ENCODE measurements around the gene SCGN.

Gene SCGN

GRCh38 chr6:25732468-25733198 is 80.6 kb downstream of the SCGN start:
- H3K9ac ChIP-seq (ENCODE audit: low read length) = no peak overlapping the region
- peaks cover 1% of the 10 kb centered on the region for H3K9me3 ChIP-seq (ENCODE audit: insufficient read depth, low read depth, low read length)
- no peak overlapping the region for H3K14ac ChIP-seq (ENCODE audit: low read length)
- H3K4me3 ChIP-seq (ENCODE audit: low read depth, low read length) = no peak overlapping the region
- no peak overlapping the region for H2AFZ ChIP-seq (ENCODE audit: insufficient read depth, low read length, poor library complexity)
- H2BK120ac ChIP-seq (ENCODE audit: insufficient read depth, low read length, poor library complexity) = no peak overlapping the region
- no peak overlapping the region for H2BK5ac ChIP-seq (ENCODE audit: low read depth, low read length, poor library complexity)
- no peak overlapping the region for H2BK12ac ChIP-seq (ENCODE audit: low read length)
- H4K91ac ChIP-seq (ENCODE audit: low read depth, low read length) = no peak overlapping the region
- H3K79me1 ChIP-seq (ENCODE audit: low read length) = no peaks in the 10 kb centered on the region
- no peaks in the 10 kb centered on the region for H3K79me2 ChIP-seq (ENCODE audit: control insufficient read depth, insufficient read depth, low read length, poor library complexity)
- no peaks in the 10 kb centered on the region for H3K36me3 ChIP-seq (ENCODE audit: control insufficient read depth in 1 of 2, insufficient read depth in 2 of 2, low read length in 2 of 2)
- no peak overlapping the region for H3K4ac ChIP-seq (ENCODE audit: low read depth, low read length)
- H3K4me1 ChIP-seq (ENCODE audit: control insufficient read depth in 1 of 2, insufficient read depth in 2 of 2, low read length in 2 of 2) = no peaks in the 10 kb centered on the region
- H4K8ac ChIP-seq (ENCODE audit: low read depth, low read length) = no peak overlapping the region
- H2AK5ac ChIP-seq (ENCODE audit: low read length) = no peak overlapping the region
- no peaks in the 10 kb centered on the region for H3K27me3 ChIP-seq (ENCODE audit: insufficient read depth, low read length)
- H3K4me2 ChIP-seq (ENCODE audit: low read length) = no peak overlapping the region
- no CpG with 5 or more reads among the region's 30 CpGs for WGBS (ENCODE audit: extremely low coverage, insufficient coverage, insufficient read length)
- H4K12ac ChIP-seq (ENCODE audit: low read depth, low read length) = no peak overlapping the region
- H3K18ac ChIP-seq (ENCODE audit: low read length) = no peak overlapping the region
- peak; percentile 25 to 42 for DNase-seq
- no peak overlapping the region for H3K27ac ChIP-seq (ENCODE audit: low read depth, low read length)
- H3K23ac ChIP-seq (ENCODE audit: low read length) = no peak overlapping the region

GRCh38 chr6:25735261-25735660 is 83.2 kb downstream of the SCGN start:
- H3K4me2 ChIP-seq (ENCODE audit: low read length) = no peak overlapping the region
- H2BK5ac ChIP-seq (ENCODE audit: low read depth, low read length, poor library complexity) = no peak overlapping the region
- no peaks in the 10 kb centered on the region for H3K36me3 ChIP-seq (ENCODE audit: control insufficient read depth in 1 of 2, insufficient read depth in 2 of 2, low read length in 2 of 2)

GRCh38 chr6:25743868-25744267 is 91.9 kb downstream of the SCGN start:
- H2BK12ac ChIP-seq (ENCODE audit: low read length) = no peak overlapping the region
- DNase-seq = no peak
- no peak overlapping the region for H2AK5ac ChIP-seq (ENCODE audit: low read length)
- no peak overlapping the region for H3K23ac ChIP-seq (ENCODE audit: low read length)
- no peak overlapping the region for H4K8ac ChIP-seq (ENCODE audit: low read depth, low read length)
- no peak overlapping the region for H3K14ac ChIP-seq (ENCODE audit: low read length)
- H3K4ac ChIP-seq (ENCODE audit: low read depth, low read length) = no peak overlapping the region
- no peak overlapping the region for H3K27ac ChIP-seq (ENCODE audit: low read depth, low read length)
- H3K79me1 ChIP-seq (ENCODE audit: low read length) = no peaks in the 10 kb centered on the region
- H2BK5ac ChIP-seq (ENCODE audit: low read depth, low read length, poor library complexity) = no peak overlapping the region
- H3K9me3 ChIP-seq (ENCODE audit: insufficient read depth, low read depth, low read length) = no peaks in the 10 kb centered on the region
- H3K27me3 ChIP-seq (ENCODE audit: insufficient read depth, low read length) = no peaks in the 10 kb centered on the region
- H3K9ac ChIP-seq (ENCODE audit: low read length) = no peak overlapping the region
- no peak overlapping the region for H3K4me2 ChIP-seq (ENCODE audit: low read length)
- H3K18ac ChIP-seq (ENCODE audit: low read length) = no peak overlapping the region
- H3K4me3 ChIP-seq (ENCODE audit: low read depth, low read length) = no peak overlapping the region
- H2AFZ ChIP-seq (ENCODE audit: insufficient read depth, low read length, poor library complexity) = no peak overlapping the region
- no peak overlapping the region for H4K12ac ChIP-seq (ENCODE audit: low read depth, low read length)
- H3K4me1 ChIP-seq (ENCODE audit: control insufficient read depth in 1 of 2, insufficient read depth in 2 of 2, low read length in 2 of 2) = no peaks in the 10 kb centered on the region
- no peaks in the 10 kb centered on the region for H3K79me2 ChIP-seq (ENCODE audit: control insufficient read depth, insufficient read depth, low read length, poor library complexity)
- H2BK120ac ChIP-seq (ENCODE audit: insufficient read depth, low read length, poor library complexity) = no peak overlapping the region
- no peaks in the 10 kb centered on the region for H3K36me3 ChIP-seq (ENCODE audit: control insufficient read depth in 1 of 2, insufficient read depth in 2 of 2, low read length in 2 of 2)
- H4K91ac ChIP-seq (ENCODE audit: low read depth, low read length) = no peak overlapping the region

More at GRCh38 chr6:25735261-25735660, 83.2 kb downstream of the SCGN start:
- Histone ChIP-seq H3K23ac (ENCODE audit: low read length) (no peak overlapping the region), H2AFZ (ENCODE audit: insufficient read depth, low read length, poor library complexity) (no peak overlapping the region), H4K12ac (ENCODE audit: low read depth, low read length) (no peak overlapping the region), H2AK5ac (ENCODE audit: low read length) (no peak overlapping the region), H3K4me1 (ENCODE audit: control insufficient read depth in 1 of 2, insufficient read depth in 2 of 2, low read length in 2 of 2) (no peaks in the 10 kb centered on the region), H3K14ac (ENCODE audit: low read length) (no peak overlapping the region), H4K8ac (ENCODE audit: low read depth, low read length) (no peak overlapping the region), H3K27ac (ENCODE audit: low read depth, low read length) (no peak overlapping the region), H3K9me3 (ENCODE audit: insufficient read depth, low read depth, low read length) (peaks cover 1% of the 10 kb centered on the region), H2BK12ac (ENCODE audit: low read length) (no peak overlapping the region), H3K79me1 (ENCODE audit: low read length) (no peaks in the 10 kb centered on the region), H4K91ac (ENCODE audit: low read depth, low read length) (no peak overlapping the region), H3K79me2 (ENCODE audit: control insufficient read depth, insufficient read depth, low read length, poor library complexity) (no peaks in the 10 kb centered on the region), H3K27me3 (ENCODE audit: insufficient read depth, low read length) (no peaks in the 10 kb centered on the region), H3K9ac (ENCODE audit: low read length) (no peak overlapping the region), H3K4me3 (ENCODE audit: low read depth, low read length) (no peak overlapping the region), H3K18ac (ENCODE audit: low read length) (no peak overlapping the region), H2BK120ac (ENCODE audit: insufficient read depth, low read length, poor library complexity) (no peak overlapping the region), H3K4ac (ENCODE audit: low read depth, low read length) (no peak overlapping the region)
- no peak for DNase-seq

- Histone ChIP-seq H3K27me3 (ENCODE audit: insufficient read depth, low read length) (no peaks in the 10 kb centered on the region), H4K91ac (ENCODE audit: low read depth, low read length) (no peak overlapping the region), H3K9ac (ENCODE audit: low read length) (no peak overlapping the region), H4K12ac (ENCODE audit: low read depth, low read length) (no peak overlapping the region), H3K4me1 (ENCODE audit: control insufficient read depth in 1 of 2, insufficient read depth in 2 of 2, low read length in 2 of 2) (no peaks in the 10 kb centered on the region), H2BK12ac (ENCODE audit: low read length) (no peak overlapping the region), H3K4ac (ENCODE audit: low read depth, low read length) (no peak overlapping the region), H3K23ac (ENCODE audit: low read length) (no peak overlapping the region), H3K14ac (ENCODE audit: low read length) (no peak overlapping the region), H3K79me2 (ENCODE audit: control insufficient read depth, insufficient read depth, low read length, poor library complexity) (no peaks in the 10 kb centered on the region), H2AK5ac (ENCODE audit: low read length) (no peak overlapping the region), H2AFZ (ENCODE audit: insufficient read depth, low read length, poor library complexity) (no peak overlapping the region), H3K18ac (ENCODE audit: low read length) (no peak overlapping the region), H3K27ac (ENCODE audit: low read depth, low read length) (no peak overlapping the region), H3K9me3 (ENCODE audit: insufficient read depth, low read depth, low read length) (no peaks in the 10 kb centered on the region), H4K8ac (ENCODE audit: low read depth, low read length) (no peak overlapping the region), H2BK120ac (ENCODE audit: insufficient read depth, low read length, poor library complexity) (no peak overlapping the region), H3K4me2 (ENCODE audit: low read length) (no peak overlapping the region), H3K4me3 (ENCODE audit: low read depth, low read length) (no peak overlapping the region), H2BK5ac (ENCODE audit: low read depth, low read length, poor library complexity) (no peak overlapping the region), H3K79me1 (ENCODE audit: low read length) (no peaks in the 10 kb centered on the region), H3K36me3 (ENCODE audit: control insufficient read depth in 1 of 2, insufficient read depth in 2 of 2, low read length in 2 of 2) (no peaks in the 10 kb centered on the region)
- no peak for DNase-seq
- WGBS (ENCODE audit: extremely low coverage, insufficient coverage, insufficient read length) = no CpG with 5 or more reads among the region's 4 CpGs
These were observed 93.8 kb downstream of the SCGN start for GRCh38 chr6:25745836-25746235.
